MCF 10A (cell line): ENCODE data around the gene LRRC31. TPM values are rescaled to one million over a fixed set of nuclear protein-coding genes. Genes with fewer than 3 reads are reported as not detected.

Source experiments
- BruUV-seq: library from RNA; stranded (reverse); fragments of 400-500 nt; replicated peaks from 2 replicates; lab custom pipeline; 2021; lab: Mats Ljungman, UMichigan
- CTCF ChIA-PET: fragments of 300-600 bp; sonication (Branson Sonifier 250); formaldehyde crosslinking; extraction: SDS; loops from one replicate; lab custom pipeline; 2021; ENCODE audit warnings: antibody characterized with exemption, inconsistent platforms; lab: Yijun Ruan, JAX
- POLR2A ChIA-PET: fragments of 300-600, 350-650 bp; sonication (Branson Sonifier 250); formaldehyde crosslinking; extraction: SDS; loops from one replicate; lab custom pipeline; 2020; ENCODE audit warnings: antibody characterized with exemption, inconsistent platforms; lab: Yijun Ruan, JAX
- DNase-seq: peaks from one replicate; pipeline ENCODE4 v3.0.0-alpha.2; 2018; ENCODE audit not compliant: unreplicated experiment
- H3K27ac Mint-ChIP-seq: one replicate; pipeline ENCODE4 v1.8.0; 2022; ENCODE audit warnings: mild to moderate bottlenecking, low read depth, mixed read lengths; ENCODE audit not compliant: unreplicated experiment
- H3K27me3 Mint-ChIP-seq: one replicate; pipeline ENCODE4 v1.8.0; 2022; ENCODE audit warnings: mixed read lengths; ENCODE audit not compliant: insufficient read depth, unreplicated experiment
- H3K36me3 Mint-ChIP-seq: one replicate; pipeline ENCODE4 v1.8.0; 2022; ENCODE audit warnings: mild to moderate bottlenecking, moderate library complexity, mixed read lengths; ENCODE audit not compliant: insufficient read depth, unreplicated experiment
- H3K4me1 Mint-ChIP-seq: one replicate; pipeline ENCODE4 v1.8.0; 2022; ENCODE audit warnings: mixed read lengths; ENCODE audit not compliant: insufficient read depth, unreplicated experiment
- H3K4me3 Mint-ChIP-seq: one replicate; pipeline ENCODE4 v1.8.0; 2022; ENCODE audit warnings: mild to moderate bottlenecking, moderate library complexity, mixed read lengths; ENCODE audit not compliant: unreplicated experiment
- H3K9me3 Mint-ChIP-seq: one replicate; pipeline ENCODE4 v1.8.0; 2022; ENCODE audit warnings: mixed read lengths; ENCODE audit not compliant: unreplicated experiment
- CTCF ChIP-seq: fragments of 200-600 bp; IDR thresholded peaks from one replicate; pipeline ENCODE4 v1.8.0; 2022; ENCODE audit warnings: antibody characterized with exemption, mild to moderate bottlenecking; ENCODE audit not compliant: unreplicated experiment
- intact Hi-C: fragments of 100-400 bp; cut with micrococcal nuclease; formaldehyde crosslinking; loops from 2 replicates; pipeline ENCODE4 v1.14.1; 2022
- total RNA-seq: library from RNA; stranded (reverse); gene quantifications from 2 replicates; pipeline ENCODE4 v1.2.3, GENCODE V29; 2022

The LRRC31 gene
- total RNA-seq, 1 experiment from 2014 or later, result not detected

GRCh38 chr3:169901453-169901852 lies 31.7 kb upstream of the LRRC31 start:
- CTCF ChIA-PET, result interaction anchor here (0.6 kb wide), 1 partner anchor 1818 kb away, joined by 3 read pairs; no protein-coding TSS in a partner anchor
- Mint-ChIP-seq H3K27ac (no peak overlapping the region), H3K36me3 (no peaks in the 10 kb centered on the region), H3K4me1 (no peaks in the 10 kb centered on the region), H3K9me3 (peaks cover 16% of the 10 kb centered on the region), H3K4me3 (no peak overlapping the region), H3K27me3 (no peaks in the 10 kb centered on the region)
- no peak for DNase-seq
- POLR2A ChIA-PET, result interaction anchor here (0.7 kb wide), 1 partner anchor 27 kb away, joined by 3 read pairs; no protein-coding TSS in a partner anchor
- BruUV-seq, result no TSS peak
- TF ChIP-seq CTCF, result no peak
- intact Hi-C loops, result no loop called here

GRCh38 chr3:169897284-169897683 lies 27.5 kb upstream of the LRRC31 start:
- Mint-ChIP-seq H3K27ac (no peak overlapping the region), H3K27me3 (no peaks in the 10 kb centered on the region), H3K4me3 (no peak overlapping the region), H3K9me3 (peaks cover 8% of the 10 kb centered on the region), H3K36me3 (no peaks in the 10 kb centered on the region), H3K4me1 (no peaks in the 10 kb centered on the region)
- intact Hi-C loops, result no loop called here
- POLR2A ChIA-PET, result no interaction called here
- TF ChIP-seq CTCF, result no peak
- CTCF ChIA-PET, result interaction anchor here (0.6 kb wide), 1 partner anchor 59 kb away, joined by 3 read pairs; no protein-coding TSS in a partner anchor
- no peak for DNase-seq
- no TSS peak for BruUV-seq

- no peak for TF ChIP-seq CTCF
- no peak overlapping the region for H3K27ac Mint-ChIP-seq
- H3K4me1 Mint-ChIP-seq, result no peaks in the 10 kb centered on the region
- POLR2A ChIA-PET, result no interaction called here
- H3K9me3 Mint-ChIP-seq, result peaks cover 8% of the 10 kb centered on the region
- no peaks in the 10 kb centered on the region for H3K36me3 Mint-ChIP-seq
- no peaks in the 10 kb centered on the region for H3K27me3 Mint-ChIP-seq
- no peak overlapping the region for H3K4me3 Mint-ChIP-seq
- no peak for DNase-seq
- CTCF ChIA-PET, result interaction anchor here (1.1 kb wide), 1 partner anchor 8 kb away, joined by 3 read pairs; no protein-coding TSS in a partner anchor
- intact Hi-C loops, result no loop called here
- BruUV-seq, result no TSS peak
These were observed 25.3 kb upstream of the LRRC31 start for GRCh38 chr3:169895072-169895471.

GRCh38 chr3:169894110-169894509 lies 24.4 kb upstream of the LRRC31 start:
- H3K9me3 Mint-ChIP-seq, result peaks cover 2% of the 10 kb centered on the region
- intact Hi-C loops, result no loop called here
- CTCF ChIA-PET, result interaction anchor here (0.7 to 1.1 kb wide), 2 partner anchors 9 to 44 kb away, joined by 3 to 4 read pairs; no protein-coding TSS in a partner anchor

More at GRCh38 chr3:169894110-169894509, 24.4 kb upstream of the LRRC31 start:
- Mint-ChIP-seq H3K36me3 (no peaks in the 10 kb centered on the region), H3K27ac (no peak overlapping the region), H3K4me3 (no peak overlapping the region), H3K27me3 (no peaks in the 10 kb centered on the region), H3K4me1 (no peaks in the 10 kb centered on the region)
- no peak for TF ChIP-seq CTCF
- DNase-seq, result no peak
- POLR2A ChIA-PET, result interaction anchor here (0.6 to 0.7 kb wide), 2 partner anchors 16 to 86 kb away, joined by 3 to 4 read pairs; no protein-coding TSS in a partner anchor
- no TSS peak for BruUV-seq
